ENCODE data around the gene SPATA6.

DNA sequence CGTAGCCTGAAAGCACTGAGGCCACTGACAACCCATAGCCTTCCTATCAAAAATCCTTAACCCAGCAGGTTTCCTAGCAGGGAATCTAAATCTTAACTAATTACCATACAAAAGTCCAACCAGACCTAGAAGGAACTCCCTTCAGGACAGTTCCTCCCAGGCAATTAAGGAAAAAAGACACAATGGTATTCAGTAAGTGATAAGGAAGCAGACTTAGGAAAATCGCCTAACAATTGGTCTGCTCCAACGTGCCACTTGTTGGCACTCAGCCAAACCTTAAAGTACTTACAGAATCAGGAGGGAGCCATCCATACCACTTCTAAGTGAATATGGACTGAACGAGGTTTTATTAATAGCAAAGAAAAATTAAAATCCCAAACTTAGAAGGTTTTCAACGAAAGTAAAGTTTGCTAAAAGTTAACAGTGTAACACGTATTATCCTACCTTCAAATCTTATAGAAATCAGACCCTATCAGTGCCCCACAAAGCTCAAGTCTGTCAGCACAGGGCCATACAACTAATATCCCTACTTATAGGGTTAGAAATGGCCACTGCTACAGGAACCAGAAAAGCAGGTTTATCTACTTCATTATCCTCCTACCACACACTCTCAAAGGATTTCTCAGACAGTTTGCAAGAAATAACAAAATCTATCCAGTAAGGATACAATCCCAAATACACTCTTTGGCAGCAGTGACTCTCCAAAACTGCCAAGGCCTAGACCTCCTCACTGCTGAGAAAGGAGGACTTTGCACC, 29.0 kb downstream of the SPATA6 start:
- TF ChIP-seq CTCF (IDR thresholded peaks at IDR 0.05), result no peak
- no peak for TF ChIP-seq POLR2A (IDR thresholded peaks at IDR 0.05)

Measured in testis (tissue), 2 donors.